Stimulated activated CD4-positive, alpha-beta T cell treated with anti-CD3 and anti-CD28 coated beads, Interleukin-4, amount 100 ng/mL, for 4 hours (primary cell): ENCODE data around the gene USP53.
"Not testable (repeated sequence)": the region's sequence is repeated elsewhere in the genome, so short reads cannot be mapped to it uniquely, and the experiment has no call there.

Source experiments
- DNase-seq, 2 experiments: peaks; one replicate each; pipeline ENCODE4 v3.0.0-alpha.2; 2020

USP53 gene

GRCh38 chr4:119279945-119280344 is 67.4 kb downstream of the USP53 start:
- DNase-seq, result not testable (repeated sequence)

- no peak for DNase-seq
Measured at GRCh38 chr4:119281393-119281792, 68.9 kb downstream of the USP53 start.

- DNase-seq, result no peak
Measured at GRCh38 chr4:119284876-119285780, 72.6 kb downstream of the USP53 start.

GRCh38 chr4:119286377-119287002 is 74.0 kb downstream of the USP53 start:
- no peak for DNase-seq

- DNase-seq, result no peak
Measured at GRCh38 chr4:119289313-119289712, 76.8 kb downstream of the USP53 start.

- no peak for DNase-seq
Measured at GRCh38 chr4:119290598-119290997, 78.1 kb downstream of the USP53 start.

GRCh38 chr4:119296356-119296755 is 83.8 kb downstream of the USP53 start:
- no peak for DNase-seq

GRCh38 chr4:119297795-119298194 is 85.3 kb downstream of the USP53 start:
- no peak for DNase-seq

GRCh38 chr4:119299260-119299671 is 86.8 kb downstream of the USP53 start:
- DNase-seq, result no peak

- DNase-seq, result no peak
Measured at GRCh38 chr4:119299741-119300100, 87.2 kb downstream of the USP53 start.

- DNase-seq, result peak; percentile 91 to 92
Measured at GRCh38 chr4:119300101-119300978, 87.8 kb downstream of the USP53 start.

GRCh38 chr4:119302073-119302832 is 89.7 kb downstream of the USP53 start:
- DNase-seq, result no peak

GRCh38 chr4:119303587-119304305 is 91.2 kb downstream of the USP53 start:
- no peak for DNase-seq

- DNase-seq, result no peak
Measured at GRCh38 chr4:119304431-119304830, 91.9 kb downstream of the USP53 start.

- DNase-seq, result no peak
Measured at GRCh38 chr4:119307606-119308005, 95.1 kb downstream of the USP53 start.

- no peak for DNase-seq
Measured at GRCh38 chr4:119310826-119311225, 98.3 kb downstream of the USP53 start.

- DNase-seq, result no peak
Measured at GRCh38 chr4:119313237-119313636, 100.7 kb downstream of the USP53 start.

- peak in 1 of 2 experiments; percentile 2 for DNase-seq
Measured at GRCh38 chr4:119314356-119314755, 101.8 kb downstream of the USP53 start.

- no peak for DNase-seq
Measured at GRCh38 chr4:119315036-119315435, 102.5 kb downstream of the USP53 start.

GRCh38 chr4:119317990-119318389 is 105.5 kb downstream of the USP53 start:
- DNase-seq, result no peak

- no peak for DNase-seq
Measured at GRCh38 chr4:119321921-119322687, 109.6 kb downstream of the USP53 start, which contains the start of gene FABP2. TSS of gene FABP2 (minus strand) at chr4:119322138. CDS start at chr4:119322102, 36 bp downstream.
